OCI-LY1 (cell line): ENCODE data around the gene XYLT1.

ENCODE experiments used
- H2AFZ ChIP-seq: fragments of 200-600 bp; sonication (generic), shearing (Covaris generic); 2 replicates; pipeline ENCODE4 v1.6.0; 2014; ENCODE audit warnings: antibody characterized with exemption, mild to moderate bottlenecking, low read length
- H3F3A ChIP-seq: fragments of 200-600 bp; sonication (generic), shearing (Covaris generic); 2 replicates; pipeline ENCODE4 v1.6.0; 2014; ENCODE audit warnings: mild to moderate bottlenecking, antibody characterized with exemption, low read length, moderate library complexity; ENCODE audit not compliant: insufficient read depth
- H3K27ac ChIP-seq: fragments of 200-600 bp; sonication (generic); 2 replicates; pipeline ENCODE4 v1.5.1; 2014; ENCODE audit warnings: low read length, mixed run types, mild to moderate bottlenecking, low read depth; ENCODE audit not compliant: poor library complexity, severe bottlenecking
- H3K27me3 ChIP-seq: fragments of 200-600 bp; sonication (generic); 2 replicates; pipeline ENCODE4 v1.6.0; 2014; ENCODE audit warnings: antibody characterized with exemption, mild to moderate bottlenecking, low read length, moderate library complexity; ENCODE audit not compliant: insufficient read depth
- H3K36me3 ChIP-seq: fragments of 200-600 bp; sonication (generic); 2 replicates; pipeline ENCODE4 v1.6.1; 2014; ENCODE audit warnings: mild to moderate bottlenecking, antibody characterized with exemption, low read length, moderate library complexity, mixed read lengths; ENCODE audit not compliant: insufficient read depth
- H3K4me1 ChIP-seq: fragments of 200-600 bp; sonication (generic); 2 replicates; pipeline ENCODE4 v1.5.1; 2014; ENCODE audit warnings: mild to moderate bottlenecking, low read length, moderate library complexity; ENCODE audit not compliant: insufficient read depth, severe bottlenecking
- H3K4me2 ChIP-seq: fragments of 200-600 bp; sonication (generic), shearing (Covaris generic); 2 replicates; pipeline ENCODE4 v1.6.1; 2014; ENCODE audit warnings: low read length
- H3K4me3 ChIP-seq: fragments of 200-600 bp; sonication (generic); 2 replicates; pipeline ENCODE4 v1.5.1; 2014; ENCODE audit warnings: low read length, low read depth, mild to moderate bottlenecking, mixed read lengths; ENCODE audit not compliant: poor library complexity, severe bottlenecking
- H3K79me2 ChIP-seq: fragments of 200-600 bp; shearing (Covaris generic); 2 replicates; pipeline ENCODE4 v1.6.1; 2016; ENCODE audit warnings: mixed run types, low read length, mixed read lengths; ENCODE audit not compliant: insufficient read depth
- H3K9ac ChIP-seq: fragments of 200-600 bp; sonication (generic), shearing (Covaris generic); 2 replicates; pipeline ENCODE4 v1.6.1; 2014; ENCODE audit warnings: mild to moderate bottlenecking, low read length, mixed read lengths
- H3K9me2 ChIP-seq: fragments of 200-600 bp; sonication (generic), shearing (Covaris generic); 2 replicates; pipeline ENCODE4 v1.6.1; 2014; ENCODE audit warnings: low read depth, mild to moderate bottlenecking, low read length, mixed read lengths
- H3K9me3 ChIP-seq: fragments of 200-600 bp; shearing (Covaris generic); 2 replicates; pipeline ENCODE4 v1.6.1; 2014; ENCODE audit warnings: low read length, mixed read lengths
- H4K20me1 ChIP-seq: fragments of 200-600 bp; sonication (generic), shearing (Covaris generic); 2 replicates; pipeline ENCODE4 v1.6.0; 2016; ENCODE audit warnings: mild to moderate bottlenecking, low read length; ENCODE audit not compliant: insufficient read depth
- CTCF ChIP-seq: fragments of 200-600 bp; sonication (generic), shearing (Covaris generic); IDR thresholded peaks from 2 replicates; pipeline ENCODE4 v1.5.1; 2017; ENCODE audit warnings: mild to moderate bottlenecking, antibody characterized with exemption, low read length, moderate library complexity, mixed read lengths
- EZH2 ChIP-seq: fragments of 200-600 bp; sonication (generic), shearing (Covaris generic); IDR thresholded peaks from 2 replicates; pipeline ENCODE4 v1.8.0; 2017; ENCODE audit warnings: borderline replicate concordance, mixed run types, mild to moderate bottlenecking, antibody characterized with exemption, low read length, moderate library complexity, mixed read lengths

Gene XYLT1

GRCh38 chr16:17229131-17229530 lies 241.6 kb downstream of the XYLT1 start:
- H3K9ac ChIP-seq = no peak overlapping the region
- H3K79me2 ChIP-seq = no peaks in the 10 kb centered on the region
- H3K9me2 ChIP-seq = no peaks in the 10 kb centered on the region
- H3K4me3 ChIP-seq = no peak overlapping the region
- H3K27ac ChIP-seq = no peak overlapping the region
- H3K4me2 ChIP-seq = no peak overlapping the region
- no peaks in the 10 kb centered on the region for H3F3A ChIP-seq
- no peaks in the 10 kb centered on the region for H3K9me3 ChIP-seq
- no peaks in the 10 kb centered on the region for H4K20me1 ChIP-seq
- no peaks in the 10 kb centered on the region for H3K27me3 ChIP-seq
- H3K36me3 ChIP-seq = peaks cover 41% of the 10 kb centered on the region; the same call in 1 of the 2 replicates
- H2AFZ ChIP-seq = no peak overlapping the region
- H3K4me1 ChIP-seq = peaks cover 23% of the 10 kb centered on the region
- no peak for TF ChIP-seq EZH2

- Histone ChIP-seq H3K79me2 (no peaks in the 10 kb centered on the region), H3K9me2 (no peaks in the 10 kb centered on the region), H3K9me3 (no peaks in the 10 kb centered on the region), H3K4me3 (no peak overlapping the region), H3K27me3 (no peaks in the 10 kb centered on the region), H3K27ac (no peak overlapping the region), H3F3A (no peaks in the 10 kb centered on the region), H3K36me3 (peaks cover 44% of the 10 kb centered on the region; the same call in 1 of the 2 replicates), H4K20me1 (no peaks in the 10 kb centered on the region), H3K4me2 (no peak overlapping the region), H3K9ac (no peak overlapping the region), H3K4me1 (peaks cover 27% of the 10 kb centered on the region), H2AFZ (no peak overlapping the region)
- TF ChIP-seq EZH2 (no peak), CTCF (no peak)
Observed at GRCh38 chr16:17228708-17229055, 242.1 kb downstream of the XYLT1 start.

- no peak overlapping the region for H3K4me3 ChIP-seq
- H3K36me3 ChIP-seq = peaks cover 45% of the 10 kb centered on the region; the same call in 1 of the 2 replicates
- H3K27me3 ChIP-seq = no peaks in the 10 kb centered on the region
- no peak overlapping the region for H3K27ac ChIP-seq
- H2AFZ ChIP-seq = no peak overlapping the region
- no peak overlapping the region for H3K4me2 ChIP-seq
- H3K9me3 ChIP-seq = no peaks in the 10 kb centered on the region
- TF ChIP-seq CTCF (no peak), EZH2 (no peak)
- no peaks in the 10 kb centered on the region for H3K79me2 ChIP-seq
- H3K9ac ChIP-seq = no peak overlapping the region
- H3K9me2 ChIP-seq = no peaks in the 10 kb centered on the region
- no peaks in the 10 kb centered on the region for H3F3A ChIP-seq
- H3K4me1 ChIP-seq = peaks cover 32% of the 10 kb centered on the region
- no peaks in the 10 kb centered on the region for H4K20me1 ChIP-seq
Observed at GRCh38 chr16:17228048-17228707, 242.6 kb downstream of the XYLT1 start.

- no peaks in the 10 kb centered on the region for H3K27me3 ChIP-seq
- no peaks in the 10 kb centered on the region for H3K9me2 ChIP-seq
- H3F3A ChIP-seq = no peaks in the 10 kb centered on the region
- H3K9me3 ChIP-seq = no peaks in the 10 kb centered on the region
- no peak overlapping the region for H3K4me3 ChIP-seq
- H3K79me2 ChIP-seq = no peaks in the 10 kb centered on the region
- H3K4me2 ChIP-seq = no peak overlapping the region
- H3K9ac ChIP-seq = no peak overlapping the region
- TF ChIP-seq CTCF (no peak), EZH2 (no peak)
- no peak overlapping the region for H2AFZ ChIP-seq
- peaks cover 32% of the 10 kb centered on the region for H3K4me1 ChIP-seq
- no peaks in the 10 kb centered on the region for H4K20me1 ChIP-seq
- H3K27ac ChIP-seq = no peak overlapping the region
- H3K36me3 ChIP-seq = peaks cover 39% of the 10 kb centered on the region; the same call in 1 of the 2 replicates
Observed at GRCh38 chr16:17227278-17227677, 243.5 kb downstream of the XYLT1 start.
